ENCODE measurements around the gene ZNF407. TPM values are rescaled to one million over a fixed set of nuclear protein-coding genes. Genes with fewer than 3 reads are reported as not detected.

Gene ZNF407
- polyA plus RNA-seq, 1 experiment = 5.8 TPM

DNA sequence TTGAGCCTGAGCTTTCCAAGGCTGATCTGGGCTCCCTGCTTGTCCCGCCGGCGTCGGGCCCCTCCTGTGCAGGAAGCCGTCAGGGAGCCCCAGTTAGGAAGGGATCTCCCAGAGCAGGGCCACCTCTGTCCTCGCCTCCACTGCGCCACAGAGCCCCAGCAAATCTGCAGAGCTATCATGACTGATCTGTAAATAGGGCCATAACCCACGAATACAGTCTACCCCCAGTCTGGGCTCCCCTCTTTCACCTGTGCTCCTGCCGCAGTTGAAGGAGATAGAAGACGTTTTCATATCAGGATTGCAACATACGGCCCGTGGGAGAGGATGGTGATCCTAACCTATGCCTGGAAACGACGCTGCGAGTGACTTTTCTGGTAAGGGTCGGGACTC lies 472.6 kb downstream of the ZNF407 start:
- no peak overlapping the region for H3K4me3 ChIP-seq (ENCODE audit: low read depth, low read length)
- POLR2A ChIA-PET = no interaction called here
- peaks cover 23% of the 10 kb centered on the region for H3K9me3 ChIP-seq (ENCODE audit: control insufficient read depth, insufficient read depth, low read length)
- CTCF ChIA-PET = no interaction called here
- TF ChIP-seq CTCF (IDR thresholded peaks at IDR 0.05; ENCODE audit: low read depth, low read length) = no peak
- no peak for DNase-seq (ENCODE audit: low read depth, low spot score)
- peak overlapping the region; percentile 75 for H3K27ac ChIP-seq (ENCODE audit: low read depth, low read length)
- no peaks in the 10 kb centered on the region for H3K27me3 ChIP-seq (ENCODE audit: control insufficient read depth, insufficient read depth, low read length)

GRCh38 chr18:75070625-75071483 lies 473.2 kb downstream of the ZNF407 start:
- Histone ChIP-seq H3K9me3 (ENCODE audit: control insufficient read depth, insufficient read depth, low read length) (peaks cover 27% of the 10 kb centered on the region), H3K27me3 (ENCODE audit: control insufficient read depth, insufficient read depth, low read length) (no peaks in the 10 kb centered on the region), H3K4me3 (ENCODE audit: low read depth, low read length) (no peak overlapping the region), H3K27ac (ENCODE audit: low read depth, low read length) (peak overlapping the region; percentile 75)
- no peak for TF ChIP-seq CTCF (IDR thresholded peaks at IDR 0.05; ENCODE audit: low read depth, low read length)
- DNase-seq (ENCODE audit: low read depth, low spot score) = peak; percentile 49
- ChIA-PET CTCF (no interaction called here), POLR2A (no interaction called here)

DNA sequence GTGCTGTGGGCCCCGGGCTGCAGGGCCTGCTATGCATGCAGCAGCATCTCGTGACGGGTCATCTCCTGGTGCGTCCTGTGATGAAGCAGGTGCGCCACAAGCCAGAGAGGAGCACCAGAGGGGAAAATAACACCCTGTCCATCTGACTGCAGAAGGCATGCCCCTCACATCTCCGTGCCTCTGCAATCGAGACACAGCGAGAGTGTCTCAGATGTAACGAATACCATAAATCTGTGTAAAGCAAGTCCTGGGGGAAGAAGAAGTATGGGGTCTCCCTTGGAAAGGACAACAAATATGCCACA lies 473.8 kb downstream of the ZNF407 start:
- CTCF ChIA-PET = no interaction called here
- Histone ChIP-seq H3K9me3 (ENCODE audit: control insufficient read depth, insufficient read depth, low read length) (peaks cover 27% of the 10 kb centered on the region), H3K27me3 (ENCODE audit: control insufficient read depth, insufficient read depth, low read length) (no peaks in the 10 kb centered on the region), H3K4me3 (ENCODE audit: low read depth, low read length) (no peak overlapping the region), H3K27ac (ENCODE audit: low read depth, low read length) (no peak overlapping the region)
- POLR2A ChIA-PET = no interaction called here
- no peak for DNase-seq (ENCODE audit: low read depth, low spot score)
- TF ChIP-seq CTCF (IDR thresholded peaks at IDR 0.05; ENCODE audit: low read depth, low read length) = no peak

GRCh38 chr18:75071866-75072671 lies 474.4 kb downstream of the ZNF407 start:
- Histone ChIP-seq H3K9me3 (ENCODE audit: control insufficient read depth, insufficient read depth, low read length) (peaks cover 33% of the 10 kb centered on the region), H3K27me3 (ENCODE audit: control insufficient read depth, insufficient read depth, low read length) (no peaks in the 10 kb centered on the region), H3K27ac (ENCODE audit: low read depth, low read length) (no peak overlapping the region), H3K4me3 (ENCODE audit: low read depth, low read length) (no peak overlapping the region)
- DNase-seq (ENCODE audit: low read depth, low spot score) = no peak
- ChIA-PET POLR2A (no interaction called here), CTCF (no interaction called here)
- TF ChIP-seq CTCF (IDR thresholded peaks at IDR 0.05; ENCODE audit: low read depth, low read length) = no peak
